Measurements from ENCODE around the gene C17orf75. TPM values are rescaled to one million over a fixed set of nuclear protein-coding genes. Genes with fewer than 3 reads are reported as not detected.

C17orf75 gene
- total RNA-seq, 2 experiments from 2014 or later: 25.6 to 28.5 TPM

DNA sequence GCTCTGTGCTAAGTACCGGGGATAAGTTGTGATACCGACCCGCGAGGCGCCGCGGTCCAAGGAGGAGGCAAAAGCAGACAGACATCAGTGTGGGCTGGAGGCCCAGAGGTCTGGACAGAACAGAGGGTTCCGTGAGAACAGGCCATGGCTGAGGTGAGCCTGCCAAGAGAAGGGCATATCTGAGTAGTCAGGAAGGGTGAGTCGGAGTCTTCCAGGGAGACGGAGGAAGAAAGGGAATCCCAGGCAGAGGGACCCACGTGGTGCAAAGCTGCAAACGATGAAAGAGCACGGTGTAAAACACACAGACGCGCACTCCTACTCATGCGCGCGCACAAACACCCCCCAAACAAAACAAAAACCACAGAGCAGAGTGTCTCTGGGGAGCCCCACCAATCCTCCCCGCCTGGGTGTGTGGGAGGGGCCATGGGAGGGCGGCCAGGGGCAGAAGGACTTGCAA, 58.2 kb downstream of the C17orf75 start:
- no peak for DNase-seq
- intact Hi-C loops (cut with micrococcal nuclease): no loop called here
- Mint-ChIP-seq H3K4me3 (no peak overlapping the region), H3K4me1 (ENCODE audit: low read depth) (no peaks in the 10 kb centered on the region), H3K27ac (no peak overlapping the region), H3K9me3 (no peaks in the 10 kb centered on the region), H3K27me3 (peaks cover 6% of the 10 kb centered on the region), H3K36me3 (no peaks in the 10 kb centered on the region)
- ChIA-PET POLR2A (no interaction called here), CTCF (interaction anchor here (0.7 kb wide), 1 partner anchor 331 kb away, joined by 3 read pairs; no protein-coding TSS in a partner anchor)

DNA sequence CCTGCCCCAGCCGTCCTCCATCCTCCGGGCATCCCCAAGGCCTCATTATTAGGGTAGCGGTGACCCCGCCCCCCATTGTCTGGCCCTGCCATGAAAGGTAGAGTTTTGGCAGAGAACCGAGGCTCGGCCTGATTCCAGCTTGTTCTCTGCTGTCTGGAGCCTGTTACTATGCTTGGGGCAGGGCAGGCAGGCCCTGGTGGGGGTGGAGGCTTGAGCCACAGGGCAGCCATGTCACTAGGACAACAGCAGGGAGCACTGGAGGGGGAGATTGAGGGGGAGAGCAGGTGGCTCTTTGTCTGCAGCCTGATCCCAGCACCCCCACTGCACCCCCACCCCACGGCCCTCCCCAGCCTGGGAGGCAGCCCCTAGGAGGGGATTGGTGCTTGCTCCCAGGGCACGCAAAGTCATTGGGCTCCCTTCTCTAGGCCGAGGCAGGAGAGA, 60.9 kb downstream of the C17orf75 start:
- H3K27ac Mint-ChIP-seq: no peak overlapping the region
- no peaks in the 10 kb centered on the region for H3K36me3 Mint-ChIP-seq
- no peaks in the 10 kb centered on the region for H3K9me3 Mint-ChIP-seq
- DNase-seq: no peak
- POLR2A ChIA-PET: no interaction called here
- H3K27me3 Mint-ChIP-seq: peaks cover 6% of the 10 kb centered on the region
- intact Hi-C loops (cut with micrococcal nuclease): no loop called here
- CTCF ChIA-PET: interaction anchor here (1.2 kb wide), 1 partner anchor 38 kb away, joined by 3 read pairs; no protein-coding TSS in a partner anchor
- no peak overlapping the region for H3K4me3 Mint-ChIP-seq
- H3K4me1 Mint-ChIP-seq (ENCODE audit: low read depth): no peaks in the 10 kb centered on the region

DNA sequence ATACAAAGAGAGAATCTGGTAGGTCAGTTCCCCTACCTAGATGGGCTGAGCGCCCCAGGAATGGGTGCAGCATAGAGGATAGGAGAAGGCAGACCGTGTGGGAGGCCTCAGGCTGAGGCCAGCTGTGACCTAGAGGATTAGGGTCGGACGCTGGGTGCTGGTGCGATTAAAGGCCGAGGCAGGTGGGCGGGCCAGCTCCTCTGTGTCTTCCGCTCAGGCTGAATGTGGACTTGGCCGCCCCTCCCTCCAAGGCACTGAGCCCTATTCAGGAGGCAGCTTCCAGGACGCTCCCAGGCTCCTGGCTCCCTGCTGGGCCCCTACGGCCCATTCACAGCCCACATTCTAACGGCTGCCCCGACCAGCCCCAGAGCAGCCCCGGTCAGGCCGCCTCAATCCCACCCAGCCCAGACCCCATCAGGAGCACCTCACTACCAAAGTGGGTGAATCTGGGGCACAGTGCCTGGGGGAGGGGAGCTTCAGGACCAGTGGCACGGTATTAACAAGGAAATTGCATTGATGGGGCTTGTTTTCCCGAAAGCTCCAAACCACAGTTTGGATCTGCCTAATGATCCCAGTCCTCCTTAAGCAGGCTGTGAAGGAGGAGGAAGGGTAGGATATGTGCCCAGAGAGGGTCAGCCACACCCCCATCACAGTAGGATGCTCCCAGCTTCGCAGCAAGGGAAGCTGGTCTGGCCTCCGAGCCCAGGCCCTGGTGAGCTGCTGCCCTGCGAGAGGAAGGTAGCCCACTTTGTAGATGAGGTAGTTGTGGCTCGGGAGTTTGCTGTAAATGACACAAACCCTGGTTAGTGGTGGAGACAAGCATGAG, 61.9 kb downstream of the C17orf75 start:
- Mint-ChIP-seq H3K36me3 (no peaks in the 10 kb centered on the region), H3K9me3 (no peaks in the 10 kb centered on the region), H3K27me3 (peaks cover 6% of the 10 kb centered on the region), H3K4me1 (ENCODE audit: low read depth) (no peaks in the 10 kb centered on the region), H3K4me3 (no peak overlapping the region), H3K27ac (no peak overlapping the region)
- intact Hi-C loops (cut with micrococcal nuclease): no loop called here
- no peak for DNase-seq
- CTCF ChIA-PET: interaction anchor here (1.2 kb wide), 1 partner anchor 39 kb away, joined by 3 read pairs; no protein-coding TSS in a partner anchor
- POLR2A ChIA-PET: no interaction called here

DNA sequence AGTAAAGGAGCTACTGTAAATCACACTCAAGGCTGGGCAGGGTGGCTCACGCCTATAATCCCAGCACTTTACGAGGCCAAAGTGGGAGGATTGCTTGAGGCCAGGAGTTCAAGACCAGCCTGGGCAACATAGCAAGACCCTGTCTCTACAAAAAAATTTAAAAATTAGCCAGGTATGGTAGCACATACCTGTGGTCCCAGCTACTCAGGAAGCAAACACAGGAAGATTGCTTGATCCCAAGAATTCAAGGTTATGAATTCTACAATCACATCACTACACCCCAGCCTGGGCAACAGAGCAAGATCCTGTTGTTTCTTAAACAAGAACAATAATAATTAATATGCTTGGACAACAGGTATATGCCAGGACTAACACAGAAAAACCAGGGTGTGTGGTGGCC, 63.2 kb downstream of the C17orf75 start:
- no peaks in the 10 kb centered on the region for H3K4me1 Mint-ChIP-seq (ENCODE audit: low read depth)
- no peaks in the 10 kb centered on the region for H3K36me3 Mint-ChIP-seq
- DNase-seq: no peak
- intact Hi-C loops (cut with micrococcal nuclease): no loop called here
- POLR2A ChIA-PET: no interaction called here
- H3K9me3 Mint-ChIP-seq: no peaks in the 10 kb centered on the region
- peaks cover 6% of the 10 kb centered on the region for H3K27me3 Mint-ChIP-seq
- no peak overlapping the region for H3K27ac Mint-ChIP-seq
- H3K4me3 Mint-ChIP-seq: no peak overlapping the region
- CTCF ChIA-PET: no interaction called here

Small RNAs within 50 kb of the gene (microRNA-seq; reads per million reads assigned to microRNA genes)
- 2.4 reads per million for gene MIR632 (ENCODE audit: borderline microRNAs expressed, borderline number of aligned reads, borderline replicate concordance)

Other genes with a start within 250 kb of the C17orf75 start
- gene RHOT1, start 199.7 kb downstream of the C17orf75 start, total RNA-seq: 10 to 100 TPM; 22.9 to 24.4 TPM
- gene RHBDL3, start 76.3 kb downstream of the C17orf75 start, total RNA-seq: under 1 TPM in 1 of 2 experiments, not detected in 1; 0.17 TPM
- gene ZNF207, start 8.0 kb upstream of the C17orf75 start, total RNA-seq: 100 to 1,000 TPM; 192 to 209 TPM
- gene PSMD11, start 102.3 kb upstream of the C17orf75 start, total RNA-seq: 100 to 1,000 TPM; 161 to 162 TPM
- 10 to 100 TPM; 12.4 to 13.1 TPM for gene CDK5R1, start 144.8 kb upstream of the C17orf75 start, total RNA-seq